Endodermal cell (in vitro differentiated cells): ENCODE measurements around the gene CCM2. TPM values are rescaled to one million over a fixed set of nuclear protein-coding genes. Genes with fewer than 3 reads are reported as not detected.

Source experiments
- DNase-seq: peaks from one replicate; pipeline ENCODE4 v3.0.0-alpha.2; 2017
- H3K27ac ChIP-seq: 2 replicates; pipeline ENCODE4 v1.5.1; 2013; ENCODE audit warnings: mild to moderate bottlenecking, low read depth, low read length, moderate library complexity
- H3K27me3 ChIP-seq: 2 replicates; pipeline ENCODE4 v1.6.1; 2013; ENCODE audit warnings: mild to moderate bottlenecking, low read length, moderate library complexity; ENCODE audit not compliant: insufficient read depth, control insufficient read depth, poor library complexity, severe bottlenecking
- H3K36me3 ChIP-seq: 2 replicates; pipeline ENCODE4 v1.7.0; 2013; ENCODE audit warnings: mild to moderate bottlenecking, low read length, moderate library complexity; ENCODE audit not compliant: control insufficient read depth, insufficient read depth
- H3K4me1 ChIP-seq: one replicate; pipeline ENCODE4 v1.7.0; 2013; ENCODE audit warnings: low read length; ENCODE audit not compliant: control insufficient read depth, insufficient read depth
- H3K4me3 ChIP-seq: 2 replicates; pipeline ENCODE4 v1.5.1; 2013; ENCODE audit warnings: mild to moderate bottlenecking, low read length, moderate library complexity
- H3K9ac ChIP-seq: 2 replicates; pipeline ENCODE4 v1.6.1; 2013; ENCODE audit warnings: mild to moderate bottlenecking, low read length, moderate library complexity; ENCODE audit not compliant: poor library complexity, severe bottlenecking; ENCODE audit errors: extremely low read depth
- H3K9me3 ChIP-seq: 2 replicates; pipeline ENCODE4 v1.6.1; 2013; ENCODE audit warnings: mild to moderate bottlenecking, low read length, moderate library complexity; ENCODE audit not compliant: control insufficient read depth
- H3K27ac Mint-ChIP-seq: 2 replicates; pipeline ENCODE4 v1.8.0; 2020; ENCODE audit warnings: mixed read lengths
- H3K27me3 Mint-ChIP-seq: 2 replicates; pipeline ENCODE4 v1.8.0; 2021; ENCODE audit warnings: mild to moderate bottlenecking, mixed read lengths; ENCODE audit not compliant: insufficient read depth
- H3K36me3 Mint-ChIP-seq: 2 replicates; pipeline ENCODE4 v1.8.0; 2020; ENCODE audit warnings: low read depth, mixed read lengths
- H3K4me1 Mint-ChIP-seq: 2 replicates; pipeline ENCODE4 v1.8.0; 2020; ENCODE audit warnings: mixed read lengths
- H3K4me3 Mint-ChIP-seq: 2 replicates; pipeline ENCODE4 v1.8.0; 2020; ENCODE audit warnings: mild to moderate bottlenecking, moderate library complexity, mixed read lengths
- H3K9me3 Mint-ChIP-seq: 2 replicates; pipeline ENCODE4 v1.8.0; 2020; ENCODE audit warnings: mild to moderate bottlenecking, mixed read lengths
- CTCF ChIP-seq: fragments of 200-600 bp; sonication (generic); conservative IDR thresholded peaks from 2 replicates; pipeline ENCODE4 v1.5.0; 2021; ENCODE audit warnings: antibody characterized with exemption, mild to moderate bottlenecking
- WGBS, 2 experiments: methylation state at CpG; one replicate each; pipeline versions ENCODE4 v1.1.5 to v1.1.7; 2013; ENCODE audit warnings: missing lambda C conversion rate in 2 of 2, mixed read lengths in 1 of 2; ENCODE audit not compliant: insufficient coverage in 1 of 2, insufficient read length in 1 of 2; 5-methylcytosine and 5-hydroxymethylcytosine counted together
- total RNA-seq, 2 donors: library from RNA; stranded (reverse); fragmentation: NEBNext Ultra II Directional in 1 of 2; extraction: Animal tissue kit (Norgen Biotek cat#: 25700) in 1 of 2; gene quantifications; 2 replicates in 1 of 2; 3 replicates in 1 of 2; pipeline ENCODE4 v1.2.1, GENCODE V29; 2021

Gene CCM2
- total RNA-seq, 2 donors from 2014 or later: 37.4 to 38.1 TPM

- no peaks in the 10 kb centered on the region for H3K9me3 ChIP-seq
- Mint-ChIP-seq H3K4me1 (peaks cover 11% of the 10 kb centered on the region), H3K27me3 (no peaks in the 10 kb centered on the region), H3K36me3 (peaks cover 17% of the 10 kb centered on the region), H3K9me3 (no peaks in the 10 kb centered on the region), H3K4me3 (no peak overlapping the region), H3K27ac (no peak overlapping the region)
- no peaks in the 10 kb centered on the region for H3K27me3 ChIP-seq
- H3K4me1 ChIP-seq: no peaks in the 10 kb centered on the region
- peaks cover 3% of the 10 kb centered on the region for H3K36me3 ChIP-seq
- no peak for TF ChIP-seq CTCF
- H3K4me3 ChIP-seq: no peak overlapping the region
- H3K27ac ChIP-seq: no peak overlapping the region
- DNase-seq: no peak
- WGBS, 2 experiments: 92 to 100% methylated on average over 2 to 4 of the region's 4 CpGs
- no peak overlapping the region for H3K9ac ChIP-seq
These were observed 3.8 kb downstream of the CCM2 start for GRCh38 chr7:45003789-45004188.

GRCh38 chr7:45007106-45007505 lies 7.1 kb downstream of the CCM2 start:
- peak overlapping the region; percentile 0 for H3K27ac Mint-ChIP-seq
- H3K4me1 ChIP-seq: no peaks in the 10 kb centered on the region
- H3K27me3 ChIP-seq: no peaks in the 10 kb centered on the region
- DNase-seq: no peak
- 93 to 100% methylated on average over 1 to 7 of the region's 7 CpGs for WGBS, 2 experiments
- H3K36me3 Mint-ChIP-seq: peaks cover 24% of the 10 kb centered on the region
- peaks cover 8% of the 10 kb centered on the region for H3K36me3 ChIP-seq
- no peak for TF ChIP-seq CTCF
- H3K27me3 Mint-ChIP-seq: no peaks in the 10 kb centered on the region
- no peaks in the 10 kb centered on the region for H3K4me1 Mint-ChIP-seq
- H3K27ac ChIP-seq: no peak overlapping the region
- no peak overlapping the region for H3K4me3 Mint-ChIP-seq
- H3K4me3 ChIP-seq: no peak overlapping the region
- H3K9ac ChIP-seq: no peak overlapping the region
- H3K9me3 ChIP-seq: no peaks in the 10 kb centered on the region
- no peaks in the 10 kb centered on the region for H3K9me3 Mint-ChIP-seq

- Histone ChIP-seq H3K36me3 (peaks cover 9% of the 10 kb centered on the region), H3K9ac (no peak overlapping the region), H3K4me3 (no peak overlapping the region), H3K4me1 (no peaks in the 10 kb centered on the region), H3K9me3 (no peaks in the 10 kb centered on the region), H3K27ac (no peak overlapping the region), H3K27me3 (no peaks in the 10 kb centered on the region)
- TF ChIP-seq CTCF: no peak
- no peak for DNase-seq
- H3K4me1 Mint-ChIP-seq: no peaks in the 10 kb centered on the region
- WGBS, 2 experiments: 97 to 100% methylated on average over 2 to 7 of the region's 7 CpGs
- H3K4me3 Mint-ChIP-seq: no peak overlapping the region
- H3K9me3 Mint-ChIP-seq: no peaks in the 10 kb centered on the region
- H3K27ac Mint-ChIP-seq: no peak overlapping the region
- no peaks in the 10 kb centered on the region for H3K27me3 Mint-ChIP-seq
- peaks cover 29% of the 10 kb centered on the region for H3K36me3 Mint-ChIP-seq
These were observed 7.7 kb downstream of the CCM2 start for GRCh38 chr7:45007571-45008328.
